H1 (cell line): ENCODE measurements around the gene KDM5A. TPM values are rescaled to one million over a fixed set of nuclear protein-coding genes. Genes with fewer than 3 reads are reported as not detected.

Experiments
- CTCF ChIA-PET: fragments of 300-600 bp; sonication (Branson Sonifier 250); formaldehyde crosslinking; loops from one replicate; lab custom pipeline; 2021; ENCODE audit not compliant: partially characterized antibody; lab: Charles Lee
- POLR2A ChIA-PET: fragments of 300-600 bp; sonication (Branson Sonifier 250); formaldehyde crosslinking; loops from one replicate; lab custom pipeline; 2021; ENCODE audit warnings: inconsistent platforms; ENCODE audit not compliant: partially characterized antibody; lab: Charles Lee
- DNase-seq, 2 experiments: peaks; one replicate each; pipeline versions ENCODE4 v3.0.0 to v3.0.0-alpha.2; 2010 to 2022; ENCODE audit warnings: low spot score in 2 of 2, low read depth in 1 of 2, mixed read lengths in 1 of 2
- FAIRE-seq: peaks from 2 replicates; lab custom pipeline; 2011; peaks lifted over from hg19 to GRCh38; lab: Jason Lieb, UNC
- H2AFZ ChIP-seq: 2 replicates; pipeline ENCODE4 v1.8.1; 2012; ENCODE audit warnings: low read length, inconsistent platforms
- H2AK5ac ChIP-seq: 2 replicates; pipeline ENCODE4 v1.6.1; 2013; ENCODE audit warnings: low read depth, low read length
- H2BK120ac ChIP-seq: replicated peaks from 2 replicates; pipeline ENCODE3; 2013; ENCODE audit warnings: low read depth, low read length, inconsistent platforms
- H2BK12ac ChIP-seq: 2 replicates; pipeline ENCODE4 v1.6.1; 2013; ENCODE audit warnings: low read depth, low read length
- H2BK15ac ChIP-seq: 2 replicates; pipeline ENCODE4 v1.6.1; 2013; ENCODE audit warnings: low read length
- H2BK20ac ChIP-seq: 2 replicates; pipeline ENCODE4 v1.6.1; 2013; ENCODE audit warnings: low read length
- H2BK5ac ChIP-seq: 2 replicates; pipeline ENCODE4 v1.6.1; 2013; ENCODE audit warnings: low read depth, low read length
- H3K14ac ChIP-seq: 2 replicates; pipeline ENCODE4 v1.6.1; 2013; ENCODE audit warnings: inconsistent platforms; ENCODE audit not compliant: insufficient read length
- H3K18ac ChIP-seq: 2 replicates; pipeline ENCODE4 v1.6.1; 2013; ENCODE audit warnings: low read length; ENCODE audit errors: extremely low read depth
- H3K23ac ChIP-seq: 2 replicates; pipeline ENCODE4 v1.6.1; 2013; ENCODE audit warnings: inconsistent platforms; ENCODE audit not compliant: insufficient read length
- H3K23me2 ChIP-seq: 2 replicates; pipeline ENCODE4 v1.6.1; 2013; ENCODE audit warnings: low read depth, low read length
- H3K27ac ChIP-seq: 2 replicates; pipeline ENCODE4 v1.6.1; 2011; ENCODE audit warnings: low read depth, low read length, inconsistent platforms
- H3K27me3 ChIP-seq, 4 experiments: replicated peaks in 1 of 4; 1 replicate in 1 of 4; 2 replicates in 3 of 4; pipeline versions ENCODE4 v1.6.1 to v1.8.1; 2011 to 2013; ENCODE audit warnings: low read length in 3 of 4, mild to moderate bottlenecking in 3 of 4, inconsistent platforms in 2 of 4, mixed read lengths in 2 of 4, moderate library complexity in 1 of 4; ENCODE audit not compliant: control insufficient read depth in 3 of 4, insufficient read depth in 3 of 4; ENCODE audit errors: extremely low read depth in 1 of 4
- H3K36me3 ChIP-seq, 4 experiments: 2 replicates each; pipeline versions ENCODE4 v1.6.1 to v1.8.1; 2011 to 2013; ENCODE audit warnings: mild to moderate bottlenecking in 4 of 4, low read length in 3 of 4, moderate library complexity in 2 of 4, control low read depth in 1 of 4, inconsistent platforms in 1 of 4; ENCODE audit not compliant: insufficient read depth in 4 of 4, control insufficient read depth in 2 of 4
- H3K4ac ChIP-seq: replicated peaks from 2 replicates; pipeline ENCODE3; 2013; ENCODE audit warnings: low read length, low read depth, mixed read lengths, inconsistent platforms; ENCODE audit not compliant: insufficient read length
- H3K4me1 ChIP-seq, 4 experiments: replicated peaks in 1 of 4; 1 replicate in 1 of 4; 2 replicates in 3 of 4; pipeline versions ENCODE4 v1.6.1 to v1.8.1; 2011 to 2013; ENCODE audit warnings: low read length in 3 of 4, inconsistent platforms in 2 of 4, mixed read lengths in 1 of 4; ENCODE audit not compliant: insufficient read depth in 4 of 4, control insufficient read depth in 3 of 4
- H3K4me2 ChIP-seq, 2 experiments: 2 replicates each; pipeline versions ENCODE4 v1.6.1 to v1.8.1; 2011 to 2013; ENCODE audit warnings: low read depth in 2 of 2, low read length in 2 of 2, control low read depth in 1 of 2, inconsistent platforms in 1 of 2, mild to moderate bottlenecking in 1 of 2; ENCODE audit not compliant: insufficient read depth in 1 of 2
- H3K4me3 ChIP-seq, 4 experiments: fragments of 200-600, 300-600 bp in 1 of 4; sonication (generic), shearing (Covaris generic), sonication (Bioruptor Twin) in 1 of 4; 2 replicates each; pipeline versions ENCODE4 v1.5.1 to v1.8.1; 2011 to 2016; ENCODE audit warnings: low read length in 4 of 4, low read depth in 3 of 4, control low read depth in 2 of 4, inconsistent platforms in 2 of 4, mild to moderate bottlenecking in 2 of 4, mixed read lengths in 1 of 4, moderate library complexity in 1 of 4; ENCODE audit not compliant: insufficient read depth in 2 of 4; ENCODE audit errors: extremely low read depth in 1 of 4
- H3K56ac ChIP-seq: replicated peaks from 2 replicates; pipeline ENCODE3; 2013; ENCODE audit warnings: low read depth, mild to moderate bottlenecking, mixed read lengths, low read length, inconsistent platforms; ENCODE audit not compliant: insufficient read length
- H3K79me1 ChIP-seq: 2 replicates; pipeline ENCODE4 v1.6.1; 2013; ENCODE audit warnings: low read depth, low read length, control low read depth
- H3K79me2 ChIP-seq, 2 experiments: 2 replicates each; pipeline versions ENCODE4 v1.6.1 to v1.8.1; 2012 to 2013; ENCODE audit warnings: low read length in 2 of 2, mild to moderate bottlenecking in 2 of 2, inconsistent platforms in 1 of 2; ENCODE audit not compliant: insufficient read depth in 2 of 2, control insufficient read depth in 1 of 2
- H3K9ac ChIP-seq, 4 experiments: replicated peaks in 1 of 4; 1 replicate in 1 of 4; 2 replicates in 3 of 4; pipeline versions ENCODE4 v1.6.1 to v1.8.1; 2011 to 2013; ENCODE audit warnings: low read depth in 3 of 4, low read length in 3 of 4, control low read depth in 2 of 4, mild to moderate bottlenecking in 2 of 4, moderate library complexity in 2 of 4, inconsistent platforms in 1 of 4; ENCODE audit errors: extremely low read depth in 1 of 4
- H3K9me3 ChIP-seq, 2 experiments: 2 replicates each; pipeline versions ENCODE4 v1.6.1 to v1.8.1; 2012 to 2013; ENCODE audit warnings: mild to moderate bottlenecking in 2 of 2, moderate library complexity in 2 of 2, control low read depth in 1 of 2, inconsistent platforms in 1 of 2, low read depth in 1 of 2, low read length in 1 of 2, mixed read lengths in 1 of 2; ENCODE audit not compliant: insufficient read depth in 2 of 2
- H4K20me1 ChIP-seq, 2 experiments: replicated peaks in 1 of 2; 2 replicates each; pipeline versions ENCODE3 to v1.8.1; 2011 to 2013; ENCODE audit warnings: inconsistent platforms in 2 of 2, low read length in 2 of 2, mild to moderate bottlenecking in 1 of 2; ENCODE audit not compliant: insufficient read depth in 2 of 2, control insufficient read depth in 1 of 2
- H4K5ac ChIP-seq: 2 replicates; pipeline ENCODE4 v1.6.1; 2013; ENCODE audit warnings: low read length, low read depth, mixed read lengths, inconsistent platforms; ENCODE audit not compliant: insufficient read length
- H4K8ac ChIP-seq: 2 replicates; pipeline ENCODE4 v1.8.0; 2013; ENCODE audit warnings: mild to moderate bottlenecking, moderate library complexity, low read length, inconsistent platforms; ENCODE audit not compliant: insufficient read depth; ENCODE audit errors: extremely low read depth
- H4K91ac ChIP-seq: replicated peaks from 2 replicates; pipeline ENCODE3; 2013; ENCODE audit warnings: low read length, mixed read lengths, inconsistent platforms; ENCODE audit not compliant: insufficient read length
- EP300 ChIP-seq, 2 experiments: IDR thresholded peaks; 1 replicate in 1 of 2; 2 replicates in 1 of 2; pipeline ENCODE4 v1.6.1; 2011 to 2012; ENCODE audit warnings: low read depth in 2 of 2, low read length in 2 of 2, mild to moderate bottlenecking in 2 of 2, borderline replicate concordance in 1 of 2, inconsistent platforms in 1 of 2, moderate library complexity in 1 of 2
- NRF1 ChIP-seq: IDR thresholded peaks from 2 replicates; pipeline ENCODE4 v1.6.1; 2011; ENCODE audit warnings: mild to moderate bottlenecking, low read depth, low read length, improper control_type of control experiment
- POLR2AphosphoS5 ChIP-seq: IDR thresholded peaks from 2 replicates; pipeline ENCODE4 v1.6.1; 2011; ENCODE audit warnings: low read depth, low read length
- POU5F1 ChIP-seq: IDR thresholded peaks from 2 replicates; pipeline ENCODE4 v1.6.1; 2011; ENCODE audit warnings: low read depth, mild to moderate bottlenecking, low read length, moderate library complexity
- SAP30 ChIP-seq: fragments of 300-600 bp; sonication (generic); IDR thresholded peaks from 2 replicates; pipeline ENCODE4 v1.7.1; 2012; ENCODE audit warnings: low read length, moderate library complexity, mild to moderate bottlenecking, inconsistent platforms; ENCODE audit not compliant: insufficient read depth, insufficient replicate concordance
- SP1 ChIP-seq: IDR thresholded peaks from 2 replicates; pipeline ENCODE4 v1.6.1; 2011; ENCODE audit warnings: low read depth, low read length
- TAF1 ChIP-seq: IDR thresholded peaks from 2 replicates; pipeline ENCODE4 v1.6.1; 2011; ENCODE audit warnings: mild to moderate bottlenecking, low read depth, low read length
- TCF12 ChIP-seq: IDR thresholded peaks from 2 replicates; pipeline ENCODE4 v1.6.1; 2011; ENCODE audit warnings: low read depth, mild to moderate bottlenecking, low read length
- TEAD4 ChIP-seq: IDR thresholded peaks from 2 replicates; pipeline ENCODE4 v1.6.1; 2012; ENCODE audit warnings: low read depth, low read length, inconsistent platforms, mixed read lengths
- WGBS, 2 experiments: shearing (Covaris generic) in 1 of 2; methylation state at CpG; one replicate each; pipeline versions ENCODE4 v1.1.6 to v1.1.7; 2013 to 2015; ENCODE audit warnings: low lambda C conversion rate in 2 of 2, mixed read lengths in 2 of 2, inconsistent platforms in 1 of 2, low coverage in 1 of 2, missing lambda C conversion rate in 1 of 2; ENCODE audit not compliant: insufficient replicate concordance in 2 of 2, insufficient coverage in 1 of 2, insufficient read length in 1 of 2; ENCODE audit errors: extremely low coverage in 1 of 2, missing lambda C conversion rate in 1 of 2; 5-methylcytosine and 5-hydroxymethylcytosine counted together
- polyA plus RNA-seq, 7 experiments: library from polyadenylated mRNA; depleted of rRNA in 3 of 7; stranded (reverse) in 5 of 7; unstranded in 2 of 7; fragments of >200 nt in 5 of 7; fragments of 200-250 nt in 2 of 7; gene quantifications; 1 replicate in 5 of 7; 2 replicates in 1 of 7; 4 replicates in 1 of 7; pipeline versions ENCODE4 v1.2.1 to v1.2.3, GENCODE V29; 2011 to 2013; ENCODE audit warnings: missing spikeins in 2 of 7, mixed read lengths in 2 of 7
- total RNA-seq: library from RNA; stranded (reverse); fragmentation: NEBNext Ultra II Directional; extraction: Animal tissue kit (Norgen Biotek cat#: 25700); gene quantifications from 2 replicates; pipeline ENCODE4 v1.2.1, GENCODE V29; 2021

KDM5A gene
- total and polyA plus RNA-seq, 2 of the 8 experiments (the other 6 are each of a cell fraction or from before 2014, with no cell fraction given), result 6.3 to 36.9 TPM

DNA sequence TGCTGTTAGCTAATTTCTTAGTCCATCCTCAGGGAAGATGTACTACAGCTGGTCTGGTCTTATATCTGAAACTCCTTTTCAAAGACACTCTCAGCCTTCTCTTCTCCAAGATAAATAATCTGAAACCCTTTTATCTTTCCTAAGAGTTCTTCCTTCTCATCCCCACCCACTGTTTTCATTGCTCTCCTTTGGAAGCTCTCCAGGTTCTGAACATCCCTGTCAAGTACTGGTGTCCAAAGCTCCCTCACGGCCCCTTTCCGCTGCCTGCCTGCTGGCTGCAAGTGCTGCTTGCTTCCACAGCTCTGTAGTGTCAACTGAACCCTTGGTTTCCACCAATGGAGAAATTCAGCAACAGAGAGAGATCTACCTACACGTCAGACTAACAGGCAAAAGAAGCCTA is 119.9 kb downstream of the KDM5A start:
- H2AFZ ChIP-seq, result no peak overlapping the region
- DNase-seq (no peak), FAIRE-seq (no peak)
- H3K4ac ChIP-seq, result no peak overlapping the region
- no peak overlapping the region for H3K18ac ChIP-seq
- H2AK5ac ChIP-seq, result no peak overlapping the region
- no peaks in the 10 kb centered on the region for H3K27me3 ChIP-seq
- H2BK15ac ChIP-seq, result no peak overlapping the region
- no peak overlapping the region for H2BK120ac ChIP-seq
- no peaks in the 10 kb centered on the region for H3K9me3 ChIP-seq
- H4K8ac ChIP-seq, result no peak overlapping the region
- H4K5ac ChIP-seq, result no peak overlapping the region
- no peak overlapping the region for H2BK12ac ChIP-seq
- 64% methylated on average over 3 of the region's 3 CpGs; no CpG with 5 or more reads in 1 of the 2 experiments for WGBS, 2 experiments
- no peaks in the 10 kb centered on the region for H3K23me2 ChIP-seq
- no peaks in the 10 kb centered on the region for H3K36me3 ChIP-seq
- H3K79me2 ChIP-seq, result no peaks in the 10 kb centered on the region
- no peak overlapping the region for H3K23ac ChIP-seq
- CTCF ChIA-PET, result interaction anchor here (1.2 kb wide), 1 partner anchor 49 kb away, joined by 5 read pairs; no protein-coding TSS in a partner anchor
- H3K27ac ChIP-seq, result no peak overlapping the region
- no peak overlapping the region for H3K56ac ChIP-seq
- no peak overlapping the region for H4K91ac ChIP-seq
- H4K20me1 ChIP-seq, result no peaks in the 10 kb centered on the region
- H2BK20ac ChIP-seq, result no peak overlapping the region
- H3K79me1 ChIP-seq, result no peaks in the 10 kb centered on the region
- no peaks in the 10 kb centered on the region for H3K4me1 ChIP-seq
- no peak overlapping the region for H3K14ac ChIP-seq
- POLR2A ChIA-PET, result interaction anchor here (1.0 kb wide), 1 partner anchor 98 kb away, joined by 3 read pairs; no protein-coding TSS in a partner anchor
- no peak overlapping the region for H3K4me2 ChIP-seq
- no peak overlapping the region for H2BK5ac ChIP-seq
- no peak overlapping the region for H3K9ac ChIP-seq
- H3K4me3 ChIP-seq, result no peak overlapping the region
- TF ChIP-seq NRF1 (no peak), TCF12 (no peak), TEAD4 (no peak), SAP30 (no peak), EP300 (IDR thresholded peaks at IDR 0.05; ENCODE audit: borderline replicate concordance in 1 of 2, low read depth in 2 of 2, low read length in 2 of 2) (no peak), TAF1 (no peak), SP1 (no peak), POU5F1 (no peak), POLR2AphosphoS5 (no peak)
